NCI-H82 (cell line): Measurements from ENCODE around the gene CFAP107.

ENCODE experiments used
- DNase-seq: peaks from one replicate; lab custom pipeline; 2025; lab: John Stamatoyannopoulos, UW

CFAP107 gene

DNA sequence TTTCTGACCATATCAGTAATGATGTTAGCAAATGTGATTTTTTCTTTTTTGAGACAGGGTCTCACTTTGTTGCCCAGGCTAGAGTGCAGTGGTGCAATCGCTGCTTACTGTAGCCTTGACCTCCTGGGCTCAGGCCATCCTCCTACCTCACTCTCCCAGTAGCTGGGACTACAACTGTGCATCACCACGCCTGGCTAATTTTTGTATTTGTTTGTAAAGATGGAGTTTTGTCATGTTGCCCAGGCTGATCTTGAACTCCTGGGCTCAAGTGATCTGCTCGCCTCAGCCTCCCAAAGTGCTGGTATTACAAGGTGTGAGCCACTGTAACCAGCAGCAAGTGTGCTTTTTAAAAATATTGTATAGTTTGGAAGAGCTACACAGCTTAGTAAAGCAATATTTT lies 4.1 kb upstream of the CFAP107 start:
- no peak for DNase-seq

- DNase-seq, result no peak
Observed at GRCh38 chr1:12745126-12745991, 641 bp upstream of the CFAP107 start.

- DNase-seq, result no peak
Observed at GRCh38 chr1:12748778-12749355, 2.9 kb downstream of the CFAP107 start.

- no peak for DNase-seq
Observed at GRCh38 chr1:12754738-12755137, 8.7 kb downstream of the CFAP107 start.

GRCh38 chr1:12756273-12756672 lies 10.3 kb downstream of the CFAP107 start:
- no peak for DNase-seq

GRCh38 chr1:12756768-12757413 lies 10.9 kb downstream of the CFAP107 start:
- DNase-seq, result no peak

DNA sequence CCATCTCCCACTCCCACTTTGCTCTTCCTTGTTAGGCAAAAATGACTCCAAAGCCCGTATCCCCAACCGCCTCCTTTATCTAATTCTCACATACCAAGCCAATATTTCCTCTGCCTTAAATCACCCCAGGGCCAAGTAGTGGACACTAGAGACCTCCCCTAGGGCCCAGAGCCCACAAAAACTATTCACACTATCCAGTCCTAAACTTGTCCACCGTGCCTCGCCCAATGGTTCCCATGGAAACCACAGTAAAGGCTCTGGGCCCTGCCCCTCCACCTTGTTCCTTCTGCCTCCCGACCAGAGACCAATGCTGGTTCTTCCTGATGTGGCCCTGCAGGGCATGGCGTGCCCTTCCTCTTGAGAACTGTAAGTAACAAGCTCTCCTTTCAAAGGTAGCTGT lies 11.8 kb downstream of the CFAP107 start:
- DNase-seq, result no peak

GRCh38 chr1:12760256-12760795 lies 14.3 kb downstream of the CFAP107 start:
- DNase-seq, result peak; percentile 37

- no peak for DNase-seq
Observed at GRCh38 chr1:12761781-12762180, 15.8 kb downstream of the CFAP107 start.

DNA sequence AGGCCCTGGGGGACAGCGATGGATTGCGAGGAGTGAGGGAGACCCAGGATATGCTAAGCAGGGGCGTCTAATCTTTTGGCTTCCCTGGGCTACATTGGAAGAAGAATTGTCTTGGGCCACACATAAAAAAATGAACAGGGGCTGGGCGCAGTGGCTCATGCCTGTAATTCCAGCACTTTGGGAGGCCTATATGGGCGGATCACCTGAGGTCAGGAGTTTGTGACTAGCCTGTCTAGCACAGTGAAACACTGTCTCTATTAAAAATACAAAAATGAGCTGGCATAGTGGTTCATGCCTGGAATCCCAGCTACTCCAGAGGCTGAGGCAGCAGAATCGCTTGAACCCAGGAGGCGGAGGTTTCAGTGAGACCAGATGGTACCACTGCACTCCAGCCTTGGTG lies 16.8 kb downstream of the CFAP107 start:
- no peak for DNase-seq

DNA sequence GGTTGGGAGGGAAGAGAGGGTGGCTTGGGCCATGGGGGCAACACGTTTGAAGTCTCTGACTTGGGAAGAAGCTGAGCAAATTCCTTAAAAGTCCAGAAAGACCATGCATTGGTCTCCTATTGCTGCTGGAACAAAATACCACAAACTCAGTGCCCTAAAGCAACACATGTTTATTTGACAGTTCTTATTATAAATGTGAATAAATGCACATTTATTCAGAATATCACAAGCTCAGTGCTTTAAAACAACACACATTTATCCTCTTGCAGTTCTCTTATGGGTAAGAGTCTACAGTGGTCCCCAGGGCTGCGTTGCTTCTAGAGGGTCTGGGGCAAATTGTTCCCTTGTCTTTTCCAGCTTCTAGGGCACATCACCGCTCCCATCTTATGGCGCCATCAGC lies 17.5 kb downstream of the CFAP107 start:
- no peak for DNase-seq

DNA sequence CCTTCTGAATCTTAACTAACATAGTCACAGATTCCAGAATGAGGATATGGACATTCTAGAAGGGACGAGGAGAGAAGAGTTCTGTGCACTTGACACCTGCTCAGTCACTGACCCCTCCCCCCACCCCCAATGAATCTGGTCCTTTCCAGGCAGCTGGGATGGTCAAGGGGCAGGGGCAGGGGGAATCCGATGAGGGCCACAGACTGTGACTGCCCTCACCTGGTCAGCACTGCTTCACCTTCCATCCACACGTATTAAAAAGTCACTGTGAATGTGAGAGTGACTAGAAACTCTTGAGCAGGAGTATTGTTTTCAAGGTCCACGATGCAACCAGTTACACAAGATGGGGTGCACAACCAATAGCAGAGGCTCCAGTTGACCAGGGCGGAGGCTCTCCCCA lies 18.0 kb downstream of the CFAP107 start:
- DNase-seq, result no peak

- no peak for DNase-seq
Observed at GRCh38 chr1:12769031-12769430, 23.0 kb downstream of the CFAP107 start.

DNA sequence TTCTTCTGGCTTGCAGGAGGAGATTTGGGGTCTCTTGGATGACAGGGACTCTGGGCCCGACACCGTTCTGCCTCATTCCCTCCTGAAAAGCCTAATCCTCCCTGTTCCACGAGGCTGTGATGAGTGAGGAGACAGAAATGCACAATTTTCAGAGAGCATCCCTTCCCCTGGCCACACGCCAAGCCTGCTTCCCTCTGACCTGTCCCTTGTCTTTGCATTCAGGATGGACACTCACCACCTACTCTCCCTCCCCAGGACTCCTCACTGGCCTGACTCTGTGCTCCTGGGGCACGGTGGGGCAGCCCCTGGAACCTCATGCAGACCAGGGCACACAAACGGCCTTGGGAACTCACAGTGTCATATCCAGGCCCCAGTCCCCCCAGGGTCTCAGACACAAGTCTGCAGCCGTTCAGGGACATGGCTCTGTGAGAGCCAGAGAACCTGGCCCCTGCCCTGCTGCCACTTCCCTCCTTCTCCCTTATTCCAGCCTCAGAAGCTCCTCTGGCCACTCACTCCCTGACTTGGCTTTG lies 24.0 kb downstream of the CFAP107 start:
- no peak for DNase-seq

DNA sequence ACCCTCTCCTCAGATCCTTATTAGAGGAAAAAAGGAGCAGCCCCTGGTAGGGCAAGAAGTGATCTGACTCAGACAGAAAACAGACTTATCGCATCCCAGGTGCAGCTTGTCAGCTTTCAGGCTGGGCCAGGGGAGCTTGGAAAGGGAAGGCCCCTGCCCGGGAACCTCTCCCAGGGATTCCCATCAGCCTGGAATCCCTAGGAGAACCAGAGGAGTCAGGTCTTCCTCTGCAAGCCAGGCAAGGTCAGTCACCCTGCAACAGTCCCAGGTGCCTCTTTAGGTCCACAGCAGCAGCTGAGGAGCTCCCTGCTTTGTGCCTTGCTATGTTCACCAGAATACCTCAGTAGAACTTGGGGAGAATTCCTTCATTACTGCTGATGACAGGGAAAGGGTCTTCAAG lies 24.6 kb downstream of the CFAP107 start:
- DNase-seq, result no peak

- no peak for DNase-seq
Observed at GRCh38 chr1:12771186-12771585, 25.2 kb downstream of the CFAP107 start.

GRCh38 chr1:12772520-12772919 lies 26.5 kb downstream of the CFAP107 start:
- no peak for DNase-seq

GRCh38 chr1:12773438-12773837 lies 27.4 kb downstream of the CFAP107 start, which contains the start of gene PRAMEF12:
Gene PRAMEF12, plus strand, starts transcription at chr1:12773738. Its CDS starts 1,130 bp downstream, at chr1:12774868.
- DNase-seq, result no peak

- DNase-seq, result no peak
Observed at GRCh38 chr1:12774801-12775345, 28.9 kb downstream of the CFAP107 start.

- no peak for DNase-seq
Observed at GRCh38 chr1:12775443-12775842, 29.4 kb downstream of the CFAP107 start.

DNA sequence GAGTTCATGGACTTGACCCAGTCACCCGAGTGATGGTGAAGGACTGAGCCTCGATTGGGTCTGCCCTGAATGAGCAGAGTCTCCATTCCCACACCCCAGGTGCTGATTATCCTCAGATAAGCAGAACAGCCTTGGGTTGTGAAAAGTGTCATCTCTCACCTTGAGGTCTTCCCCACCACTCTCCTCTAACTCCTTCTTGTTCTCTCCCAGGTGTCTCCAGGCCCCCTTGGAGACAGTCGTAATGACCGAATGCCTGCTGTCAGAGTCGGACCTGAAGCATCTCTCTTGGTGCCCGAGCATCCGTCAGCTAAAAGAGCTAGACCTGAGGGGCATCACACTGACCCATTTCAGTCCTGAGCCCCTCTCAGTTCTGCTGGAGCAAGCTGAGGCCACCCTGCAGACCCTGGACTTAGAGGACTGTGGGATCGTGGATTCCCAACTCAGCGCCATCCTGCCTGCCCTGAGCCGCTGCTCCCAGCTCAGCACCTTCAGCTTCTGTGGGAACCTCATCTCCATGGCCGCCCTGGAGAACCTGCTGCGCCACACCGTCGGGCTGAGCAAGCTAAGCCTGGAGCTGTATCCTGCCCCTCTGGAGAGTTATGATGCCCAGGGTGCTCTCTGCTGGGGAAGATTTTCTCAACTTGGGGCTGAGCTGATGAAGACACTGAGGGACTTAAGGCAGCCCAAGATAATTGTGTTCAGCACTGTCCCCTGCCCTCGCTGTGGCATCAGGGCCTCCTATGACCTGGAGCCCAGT lies 31.0 kb downstream of the CFAP107 start:
- DNase-seq, result no peak
